Natural killer cell (primary cell): ENCODE results near the gene PTTG1. TPM values are rescaled to one million over a fixed set of nuclear protein-coding genes. Genes with fewer than 3 reads are reported as not detected.

ENCODE experiments used
- ATAC-seq, 3 donors: fragments of 150-1000 bp in 2 of 3; fragments of 200-7000 bp in 1 of 3; cut with Tn5 transposase; 1 replicate in 1 of 3; 2 replicates in 2 of 3; pipeline ENCODE4 v1.10.0; 2021; ENCODE audit warnings: mild to moderate bottlenecking in 2 of 3, moderate library complexity in 2 of 3
- DNase-seq, 2 donors: peaks; one replicate each; pipeline versions ENCODE4 v3.0.0 to v3.0.0-alpha.2; 2013 to 2021; ENCODE audit warnings: mixed read lengths in 1 of 2
- H3K27ac ChIP-seq: one replicate; pipeline ENCODE4 v1.5.1; 2013; ENCODE audit warnings: mild to moderate bottlenecking, low read length
- H3K27me3 ChIP-seq: one replicate; pipeline ENCODE4 v1.6.1; 2013; ENCODE audit warnings: low read length; ENCODE audit not compliant: control insufficient read depth, insufficient read depth
- H3K36me3 ChIP-seq: one replicate; pipeline ENCODE4 v1.6.1; 2013; ENCODE audit warnings: low read length; ENCODE audit not compliant: control insufficient read depth, insufficient read depth
- H3K4me1 ChIP-seq: one replicate; pipeline ENCODE4 v1.6.1; 2013; ENCODE audit warnings: low read length; ENCODE audit not compliant: control insufficient read depth, insufficient read depth
- H3K4me3 ChIP-seq: one replicate; pipeline ENCODE4 v1.5.1; 2013; ENCODE audit warnings: low read length
- H3K9me3 ChIP-seq: one replicate; pipeline ENCODE4 v1.6.1; 2013; ENCODE audit warnings: low read length; ENCODE audit not compliant: control insufficient read depth, insufficient read depth
- H3K27ac Mint-ChIP-seq, 2 donors: one replicate each; pipeline ENCODE4 v1.8.0; 2022; ENCODE audit warnings: mild to moderate bottlenecking in 2 of 2, mixed read lengths in 2 of 2, moderate library complexity in 1 of 2
- H3K27me3 Mint-ChIP-seq, 2 donors: one replicate each; pipeline ENCODE4 v1.8.0; 2022; ENCODE audit warnings: low read depth in 2 of 2, mixed read lengths in 2 of 2
- H3K36me3 Mint-ChIP-seq: one replicate; pipeline ENCODE4 v1.8.0; 2022; ENCODE audit warnings: mixed read lengths
- H3K4me1 Mint-ChIP-seq, 2 donors: one replicate each; pipeline ENCODE4 v1.8.0; 2022; ENCODE audit warnings: mixed read lengths in 2 of 2
- H3K4me3 Mint-ChIP-seq: one replicate; pipeline ENCODE4 v1.8.0; 2022; ENCODE audit warnings: mild to moderate bottlenecking, moderate library complexity, mixed read lengths
- H3K9me3 Mint-ChIP-seq, 2 donors: one replicate each; pipeline ENCODE4 v1.8.0; 2022; ENCODE audit warnings: mixed read lengths in 2 of 2
- CTCF ChIP-seq: fragments of 200-600 bp; IDR thresholded peaks from one replicate; pipeline ENCODE4 v1.8.0; 2022; ENCODE audit warnings: antibody characterized with exemption
- WGBS: methylation state at CpG from one replicate; pipeline ENCODE4 v1.1.7; 2013; ENCODE audit warnings: missing lambda C conversion rate; ENCODE audit not compliant: insufficient coverage; 5-methylcytosine and 5-hydroxymethylcytosine counted together
- intact Hi-C: fragments of 100-400 bp; cut with micrococcal nuclease; formaldehyde crosslinking; loops from one replicate; pipeline ENCODE4 v1.14.2; 2022
- total RNA-seq, 4 donors: library from RNA; stranded (reverse); fragments of 120-200 nt in 1 of 4; gene quantifications; one replicate each; pipeline versions ENCODE4 v1.2.3 to v1.2.4, GENCODE V29; 2013 to 2022

The PTTG1 gene
- total RNA-seq, 3 donors from 2014 or later (not counting 1 experiment from before 2014, with no cell fraction given), result 11.7 to 14.8 (median 12.1) TPM

- no peaks in the 10 kb centered on the region for H3K27me3 Mint-ChIP-seq
- H3K4me3 Mint-ChIP-seq, result no peak overlapping the region
- no peak overlapping the region for H3K27ac ChIP-seq
- intact Hi-C loops, result loop anchor here (1.0 kb wide), 2 partner anchors 192 to 370 kb away; no protein-coding TSS in a partner anchor
- H3K9me3 Mint-ChIP-seq, result peaks cover 0 to 2% of the 10 kb centered on the region in 2 donors
- DNase-seq (peak in 1 of 2 donors; percentile 46), ATAC-seq (no peak)
- H3K27ac Mint-ChIP-seq, result no peak overlapping the region
- 90% methylated on average over 8 of the region's 8 CpGs for WGBS
- no peaks in the 10 kb centered on the region for H3K4me1 Mint-ChIP-seq
- H3K4me1 ChIP-seq, result no peaks in the 10 kb centered on the region
- H3K27me3 ChIP-seq, result no peaks in the 10 kb centered on the region
- H3K4me3 ChIP-seq, result no peak overlapping the region
- H3K9me3 ChIP-seq, result no peaks in the 10 kb centered on the region
- TF ChIP-seq CTCF, result peak; percentile 50
- H3K36me3 ChIP-seq, result no peaks in the 10 kb centered on the region
- peaks cover 12% of the 10 kb centered on the region for H3K36me3 Mint-ChIP-seq
Observed at GRCh38 chr5:160390787-160391696, 30.6 kb upstream of the PTTG1 start.

- TF ChIP-seq CTCF, result no peak
- ATAC-seq (no peak), DNase-seq (no peak)
- Mint-ChIP-seq H3K36me3 (no peaks in the 10 kb centered on the region), H3K27me3 (no peaks in the 10 kb centered on the region), H3K27ac (no peak overlapping the region), H3K4me3 (no peak overlapping the region), H3K9me3 (no peaks in the 10 kb centered on the region), H3K4me1 (peaks cover 16% of the 10 kb centered on the region in 2 donors)
- 98% methylated on average over 7 of the region's 7 CpGs for WGBS
- no peaks in the 10 kb centered on the region for H3K27me3 ChIP-seq
- H3K4me3 ChIP-seq, result no peak overlapping the region
- no peak overlapping the region for H3K27ac ChIP-seq
- intact Hi-C loops, result no loop called here
- H3K9me3 ChIP-seq, result no peaks in the 10 kb centered on the region
- H3K36me3 ChIP-seq, result no peaks in the 10 kb centered on the region
- peaks cover 7% of the 10 kb centered on the region for H3K4me1 ChIP-seq
Observed at GRCh38 chr5:160395111-160395510, 26.5 kb upstream of the PTTG1 start.

- no peak for TF ChIP-seq CTCF
- intact Hi-C loops, result no loop called here
- Mint-ChIP-seq H3K27me3 (no peaks in the 10 kb centered on the region), H3K4me1 (peaks cover 19 to 20% of the 10 kb centered on the region in 2 donors), H3K9me3 (no peaks in the 10 kb centered on the region), H3K27ac (no peak overlapping the region), H3K36me3 (no peaks in the 10 kb centered on the region), H3K4me3 (no peak overlapping the region)
- no peak overlapping the region for H3K27ac ChIP-seq
- ATAC-seq (no peak), DNase-seq (no peak)
- H3K4me3 ChIP-seq, result no peak overlapping the region
- peaks cover 2% of the 10 kb centered on the region for H3K36me3 ChIP-seq
- H3K9me3 ChIP-seq, result no peaks in the 10 kb centered on the region
- WGBS, result no CpG with 5 or more reads among the region's 1 CpG
- H3K4me1 ChIP-seq, result peaks cover 12% of the 10 kb centered on the region
- H3K27me3 ChIP-seq, result no peaks in the 10 kb centered on the region
Observed at GRCh38 chr5:160397492-160397891, 24.2 kb upstream of the PTTG1 start.
